HG03280 (cell line): ENCODE measurements around the gene C12orf75.

ENCODE experiments used
- ATAC-seq: cut with Tn5 transposase; IDR thresholded peaks from one replicate; pipeline ENCODE4 v1.9.1; 2021; ENCODE audit warnings: mild to moderate bottlenecking, moderate library complexity; ENCODE audit not compliant: unreplicated experiment

Gene C12orf75

DNA sequence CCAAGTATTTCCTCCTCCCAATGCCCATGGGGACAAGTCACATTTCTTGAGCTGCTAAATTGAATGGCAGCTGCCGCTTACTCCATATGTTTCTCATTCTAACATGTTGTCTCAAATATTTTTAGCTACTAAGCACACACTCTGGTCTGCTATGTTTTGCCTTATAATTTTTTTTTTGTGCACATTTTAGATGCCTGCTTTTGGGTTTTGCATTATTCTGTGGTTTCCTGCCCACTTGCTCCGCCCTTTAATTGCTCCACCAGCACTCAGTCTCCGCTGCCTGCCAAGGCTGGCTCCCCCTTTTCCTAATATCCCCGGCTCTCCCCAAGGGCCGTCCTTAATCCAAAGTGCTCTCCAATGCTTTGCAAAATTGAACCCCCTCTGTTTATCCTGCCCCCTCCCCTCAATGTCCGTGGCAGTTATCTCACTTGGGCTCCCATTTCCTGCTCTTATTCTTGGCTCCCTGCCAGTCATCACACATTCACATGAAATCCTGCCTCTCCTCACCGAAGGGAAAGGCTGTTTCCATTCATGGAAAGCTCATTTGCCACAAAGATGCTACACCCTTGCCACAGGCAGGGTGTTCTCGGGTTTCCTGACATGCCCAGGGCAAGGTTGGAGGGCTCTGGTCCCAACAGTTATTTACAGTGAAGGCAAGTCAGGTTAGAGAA lies 79.4 kb downstream of the C12orf75 start:
- no peak for ATAC-seq

DNA sequence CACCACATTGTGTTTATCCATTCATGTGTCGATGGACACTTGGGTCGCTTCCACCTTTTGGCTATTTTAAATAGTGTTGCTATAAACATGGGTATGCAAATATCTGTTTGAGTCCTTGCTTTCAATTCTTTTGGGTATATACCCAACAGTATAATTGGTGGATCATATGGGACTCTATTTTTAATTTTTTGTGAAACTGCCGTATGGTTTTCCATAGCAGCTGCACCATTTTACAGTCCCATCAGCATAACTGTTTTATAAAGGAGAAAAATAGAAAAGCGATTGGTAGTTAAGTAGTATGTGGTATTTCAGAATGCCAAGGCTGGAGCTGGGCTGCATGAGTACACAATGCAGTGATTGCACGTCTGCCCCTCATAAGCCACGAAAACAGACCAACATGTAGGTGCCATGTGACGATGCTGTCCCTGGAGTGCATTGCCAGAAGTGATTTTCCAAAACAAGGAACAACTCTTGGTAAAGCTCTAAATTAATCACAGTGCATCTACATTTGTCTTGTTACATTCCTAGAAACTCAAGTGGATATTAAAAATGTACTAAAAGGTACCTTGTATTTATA lies 83.5 kb downstream of the C12orf75 start:
- ATAC-seq: no peak

GRCh38 chr12:105417732-105418131 lies 87.2 kb downstream of the C12orf75 start:
- ATAC-seq: no peak

DNA sequence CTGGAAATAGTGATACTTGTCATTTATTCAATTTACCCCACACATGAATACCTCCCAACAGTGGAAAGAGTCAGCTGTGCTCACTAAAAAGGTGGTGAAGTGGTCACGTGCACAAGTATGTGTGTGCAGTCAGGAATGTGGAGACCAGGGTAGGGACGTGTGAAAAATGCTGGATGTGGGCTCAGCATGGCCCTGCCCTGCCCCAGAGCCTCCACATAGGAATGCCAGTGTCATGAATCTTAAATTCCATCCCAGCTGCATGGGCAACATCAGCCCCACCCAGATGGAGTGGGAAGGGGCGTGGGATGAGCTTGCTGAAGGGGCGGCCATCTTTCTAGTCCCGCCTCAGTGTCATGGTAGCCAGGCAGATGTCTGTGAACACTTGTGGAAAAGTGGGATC lies 87.7 kb downstream of the C12orf75 start:
- no peak for ATAC-seq

DNA sequence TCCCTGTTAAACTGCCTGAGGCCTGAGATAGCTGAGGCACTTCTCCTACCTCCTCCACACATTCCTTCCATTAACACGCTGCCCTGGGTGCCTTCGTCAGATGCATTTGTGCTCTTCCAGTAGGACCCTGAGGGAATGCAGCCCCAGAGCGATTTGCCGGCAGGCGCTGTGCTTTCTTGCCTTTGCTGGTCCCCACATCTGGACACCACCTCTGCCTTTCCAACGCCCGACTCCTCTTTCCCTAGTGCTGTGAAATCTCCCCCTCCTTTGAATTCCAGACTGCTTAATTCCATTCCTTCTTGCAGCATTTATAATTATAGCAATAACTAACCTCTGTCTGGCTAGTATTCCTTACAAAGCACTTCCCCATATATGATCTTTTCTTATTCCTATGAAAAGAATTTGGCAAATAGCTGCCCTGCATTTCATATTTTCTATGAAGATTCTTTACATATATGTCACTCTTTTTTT lies 88.4 kb downstream of the C12orf75 start:
- ATAC-seq: no peak

GRCh38 chr12:105419606-105420005 lies 89.1 kb downstream of the C12orf75 start:
- no peak for ATAC-seq

DNA sequence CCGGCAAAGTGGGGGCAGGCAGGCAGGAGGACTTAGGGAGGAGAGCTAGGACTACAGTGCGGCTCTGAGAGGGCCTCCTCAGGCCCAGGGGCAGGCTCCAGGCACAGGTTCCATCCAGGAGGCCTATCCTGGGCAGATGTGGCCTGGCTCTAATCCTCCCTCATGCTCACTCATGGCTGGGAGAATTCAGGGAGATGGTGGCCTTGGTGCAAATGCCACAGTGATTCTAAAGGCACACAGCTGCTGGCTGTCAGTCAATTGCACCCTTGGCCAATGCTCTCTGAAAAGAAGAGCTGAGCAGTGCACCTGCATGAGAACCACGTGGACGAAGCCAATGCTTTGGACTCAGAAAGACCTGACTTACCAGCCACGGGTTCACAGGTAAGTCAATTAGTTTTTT lies 89.6 kb downstream of the C12orf75 start:
- no peak for ATAC-seq

DNA sequence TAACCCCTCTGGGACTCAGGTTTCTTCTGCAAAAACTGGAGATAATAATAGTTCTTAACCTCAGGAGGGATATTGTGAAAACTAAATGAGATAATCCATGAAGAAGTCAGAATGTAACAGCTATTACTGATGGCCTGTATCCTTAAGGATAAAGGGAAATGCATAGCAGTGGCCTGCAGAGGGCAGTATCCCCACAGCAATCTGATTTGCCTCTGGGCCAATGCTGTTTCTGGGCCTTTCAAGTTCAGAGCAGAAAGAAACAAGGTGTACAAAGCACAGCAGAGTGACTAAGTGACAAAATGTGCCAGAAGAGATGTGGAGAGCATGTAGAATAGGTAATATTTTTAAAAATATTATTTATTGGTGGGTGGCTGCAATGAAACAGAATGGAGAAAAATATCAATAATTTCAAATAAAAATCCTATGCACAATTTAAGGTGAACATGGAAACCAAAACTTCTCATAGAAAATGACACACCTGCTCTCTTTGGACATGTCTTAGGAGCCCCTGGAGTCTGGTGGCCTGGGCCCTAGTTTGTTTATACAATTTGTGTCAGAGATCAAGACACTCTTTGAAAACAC lies 90.3 kb downstream of the C12orf75 start:
- peak; percentile 75 for ATAC-seq
